ENCODE measurements around the gene SLC6A18.

Gene SLC6A18

DNA sequence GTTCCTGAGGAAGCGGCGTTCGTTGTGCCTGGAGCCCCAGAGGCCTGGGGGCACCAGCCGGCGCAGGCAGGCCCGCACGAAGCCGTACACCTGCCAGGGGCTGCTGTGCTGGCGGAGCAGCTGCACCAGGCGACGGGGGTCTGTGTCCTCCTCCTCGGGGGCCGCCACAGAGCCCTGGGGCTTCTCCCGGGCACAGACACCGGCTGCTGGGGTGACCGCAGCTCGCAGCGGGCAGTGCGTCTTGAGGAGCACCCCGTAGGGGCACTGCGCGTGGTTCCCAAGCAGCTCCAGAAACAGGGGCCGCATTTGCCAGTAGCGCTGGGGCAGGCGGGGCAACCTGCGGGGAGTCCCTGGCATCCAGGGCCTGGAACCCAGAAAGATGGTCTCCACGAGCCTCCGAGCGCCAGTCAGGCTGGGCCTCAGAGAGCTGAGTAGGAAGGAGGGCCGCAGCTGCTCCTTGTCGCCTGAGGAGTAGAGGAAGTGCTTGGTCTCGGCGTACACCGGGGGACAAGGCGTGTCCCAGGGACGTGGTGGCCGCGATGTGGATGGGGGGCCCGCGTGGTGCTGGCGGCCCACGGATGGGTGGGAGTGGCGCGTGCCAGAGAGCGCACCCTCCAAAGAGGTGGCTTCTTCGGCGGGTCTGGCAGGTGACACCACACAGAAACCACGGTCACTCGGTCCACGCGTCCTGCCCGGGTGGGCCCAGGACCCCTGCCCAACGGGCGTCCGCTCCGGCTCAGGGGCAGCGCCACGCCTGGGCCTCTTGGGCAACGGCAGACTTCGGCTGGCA, 68.4 kb downstream of the SLC6A18 start:
- DNase-seq (ENCODE audit: low read depth): no peak
- H3K4me3 ChIP-seq (ENCODE audit: low read depth, low read length): no peak overlapping the region; the same call in 1 of the 2 replicates
- TF ChIP-seq, protein P1, sequence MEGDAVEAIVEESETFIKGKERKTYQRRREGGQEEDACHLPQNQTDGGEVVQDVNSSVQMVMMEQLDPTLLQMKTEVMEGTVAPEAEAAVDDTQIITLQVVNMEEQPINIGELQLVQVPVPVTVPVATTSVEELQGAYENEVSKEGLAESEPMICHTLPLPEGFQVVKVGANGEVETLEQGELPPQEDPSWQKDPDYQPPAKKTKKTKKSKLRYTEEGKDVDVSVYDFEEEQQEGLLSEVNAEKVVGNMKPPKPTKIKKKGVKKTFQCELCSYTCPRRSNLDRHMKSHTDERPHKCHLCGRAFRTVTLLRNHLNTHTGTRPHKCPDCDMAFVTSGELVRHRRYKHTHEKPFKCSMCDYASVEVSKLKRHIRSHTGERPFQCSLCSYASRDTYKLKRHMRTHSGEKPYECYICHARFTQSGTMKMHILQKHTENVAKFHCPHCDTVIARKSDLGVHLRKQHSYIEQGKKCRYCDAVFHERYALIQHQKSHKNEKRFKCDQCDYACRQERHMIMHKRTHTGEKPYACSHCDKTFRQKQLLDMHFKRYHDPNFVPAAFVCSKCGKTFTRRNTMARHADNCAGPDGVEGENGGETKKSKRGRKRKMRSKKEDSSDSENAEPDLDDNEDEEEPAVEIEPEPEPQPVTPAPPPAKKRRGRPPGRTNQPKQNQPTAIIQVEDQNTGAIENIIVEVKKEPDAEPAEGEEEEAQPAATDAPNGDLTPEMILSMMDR (IDR thresholded peaks at IDR 0.05; ENCODE audit: low read depth, low read length, missing control alignments): no peak

DNA sequence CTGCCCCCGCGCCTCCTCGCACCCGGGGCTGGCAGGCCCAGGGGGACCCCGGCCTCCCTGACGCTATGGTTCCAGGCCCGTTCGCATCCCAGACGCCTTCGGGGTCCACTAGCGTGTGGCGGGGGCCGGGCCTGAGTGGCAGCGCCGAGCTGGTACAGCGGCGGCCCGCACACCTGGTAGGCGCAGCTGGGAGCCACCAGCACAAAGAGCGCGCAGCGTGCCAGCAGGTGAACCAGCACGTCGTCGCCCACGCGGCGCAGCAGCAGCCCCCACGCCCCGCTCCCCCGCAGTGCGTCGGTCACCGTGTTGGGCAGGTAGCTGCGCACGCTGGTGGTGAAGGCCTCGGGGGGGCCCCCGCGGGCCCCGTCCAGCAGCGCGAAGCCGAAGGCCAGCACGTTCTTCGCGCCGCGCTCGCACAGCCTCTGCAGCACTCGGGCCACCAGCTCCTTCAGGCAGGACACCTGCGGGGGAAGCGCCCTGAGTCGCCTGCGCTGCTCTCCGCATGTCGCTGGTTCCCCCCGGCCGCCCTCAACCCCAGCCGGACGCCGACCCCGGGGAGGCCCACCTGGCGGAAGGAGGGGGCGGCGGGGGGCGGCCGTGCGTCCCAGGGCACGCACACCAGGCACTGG, 69.1 kb downstream of the SLC6A18 start:
- TF ChIP-seq, protein P1 (IDR thresholded peaks at IDR 0.05; ENCODE audit: low read depth, low read length, missing control alignments): no peak
- H3K4me3 ChIP-seq (ENCODE audit: low read depth, low read length): peak overlapping the region; percentile 1; the same call in 1 of the 2 replicates
- DNase-seq (ENCODE audit: low read depth): no peak

DNA sequence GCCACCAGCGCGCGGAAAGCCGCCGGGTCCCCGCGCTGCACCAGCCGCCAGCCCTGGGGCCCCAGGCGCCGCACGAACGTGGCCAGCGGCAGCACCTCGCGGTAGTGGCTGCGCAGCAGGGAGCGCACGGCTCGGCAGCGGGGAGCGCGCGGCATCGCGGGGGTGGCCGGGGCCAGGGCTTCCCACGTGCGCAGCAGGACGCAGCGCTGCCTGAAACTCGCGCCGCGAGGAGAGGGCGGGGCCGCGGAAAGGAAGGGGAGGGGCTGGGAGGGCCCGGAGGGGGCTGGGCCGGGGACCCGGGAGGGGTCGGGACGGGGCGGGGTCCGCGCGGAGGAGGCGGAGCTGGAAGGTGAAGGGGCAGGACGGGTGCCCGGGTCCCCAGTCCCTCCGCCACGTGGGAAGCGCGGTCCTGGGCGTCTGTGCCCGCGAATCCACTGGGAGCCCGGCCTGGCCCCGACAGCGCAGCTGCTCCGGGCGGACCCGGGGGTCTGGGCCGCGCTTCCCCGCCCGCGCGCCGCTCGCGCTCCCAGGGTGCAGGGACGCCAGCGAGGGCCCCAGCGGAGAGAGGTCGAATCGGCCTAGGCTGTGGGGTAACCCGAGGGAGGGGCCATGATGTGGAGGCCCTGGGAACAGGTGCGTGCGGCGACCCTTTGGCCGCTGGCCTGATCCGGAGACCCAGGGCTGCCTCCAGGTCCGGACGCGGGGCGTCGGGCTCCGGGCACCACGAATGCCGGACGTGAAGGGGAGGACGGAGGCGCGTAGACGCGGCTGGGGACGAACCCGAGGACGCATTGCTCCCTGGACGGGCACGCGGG, 69.9 kb downstream of the SLC6A18 start, which contains the start of gene TERT:
TERT (minus strand) TSS at position 234 of the 815 bp plus-strand sequence; CDS start at position 155, 79 bp downstream.
- TF ChIP-seq, protein P1 (IDR thresholded peaks at IDR 0.05; ENCODE audit: low read depth, low read length, missing control alignments): no peak
- no peak for DNase-seq (ENCODE audit: low read depth)
- H3K4me3 ChIP-seq (ENCODE audit: low read depth, low read length): peak within 1 kb of the TSS; percentile 37; the same call in 1 of the 2 replicates

DNA sequence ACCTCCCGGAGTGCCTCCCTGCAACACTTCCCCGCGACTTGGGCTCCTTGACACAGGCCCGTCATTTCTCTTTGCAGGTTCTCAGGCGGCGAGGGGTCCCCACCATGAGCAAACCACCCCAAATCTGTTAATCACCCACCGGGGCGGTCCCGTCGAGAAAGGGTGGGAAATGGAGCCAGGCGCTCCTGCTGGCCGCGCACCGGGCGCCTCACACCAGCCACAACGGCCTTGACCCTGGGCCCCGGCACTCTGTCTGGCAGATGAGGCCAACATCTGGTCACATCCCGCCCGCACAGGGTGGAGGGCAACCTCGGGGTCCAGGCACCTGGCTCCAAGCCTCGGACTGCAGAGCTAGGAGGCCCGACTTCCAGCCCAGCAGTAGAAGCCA, 70.5 kb downstream of the SLC6A18 start:
- no peak for DNase-seq (ENCODE audit: low read depth)
- peak overlapping the region; percentile 37; the same call in 1 of the 2 replicates for H3K4me3 ChIP-seq (ENCODE audit: low read depth, low read length)
- TF ChIP-seq, protein P1 (IDR thresholded peaks at IDR 0.05; ENCODE audit: low read depth, low read length, missing control alignments): no peak

Data from GM12864 (cell line).